SU-DHL-6 (cell line): Measurements from ENCODE around the gene PRAMEF26.
"Not testable (repeated sequence)": the region's sequence is repeated elsewhere in the genome, so short reads cannot be mapped to it uniquely, and the experiment has no call there.

Experiments
- H2AFZ ChIP-seq: fragments of 200-600 bp; sonication (generic); 2 replicates; pipeline ENCODE4 v1.6.1; 2014; ENCODE audit warnings: low read depth, mild to moderate bottlenecking, moderate library complexity, mixed read lengths, antibody characterized with exemption, low read length; ENCODE audit not compliant: severe bottlenecking
- H3F3A ChIP-seq: fragments of 200-600 bp; shearing (Covaris generic); 2 replicates; pipeline ENCODE4 v1.6.0; 2016; ENCODE audit warnings: antibody characterized with exemption, mild to moderate bottlenecking; ENCODE audit not compliant: insufficient read depth
- H3K27ac ChIP-seq: fragments of 200-600 bp; sonication (generic); 2 replicates; pipeline ENCODE4 v1.5.1; 2016; ENCODE audit warnings: low read depth, mild to moderate bottlenecking, low read length, moderate library complexity, mixed read lengths
- H3K27me3 ChIP-seq: fragments of 200-600 bp; sonication (generic), shearing (Covaris generic); 2 replicates; pipeline ENCODE4 v1.6.0; 2014; ENCODE audit warnings: mild to moderate bottlenecking, low read length
- H3K36me3 ChIP-seq: fragments of 200-600 bp; sonication (generic); 2 replicates; pipeline ENCODE4 v1.6.1; 2014; ENCODE audit warnings: mild to moderate bottlenecking, low read length, mixed read lengths
- H3K4me2 ChIP-seq: fragments of 300-600, 200-600 bp; shearing (Covaris generic), sonication (generic); 2 replicates; pipeline ENCODE4 v1.6.0; 2014; ENCODE audit warnings: low read length, low read depth, mild to moderate bottlenecking; ENCODE audit not compliant: poor library complexity, severe bottlenecking
- H3K4me3 ChIP-seq: fragments of 200-600 bp; sonication (generic); 2 replicates; pipeline ENCODE4 v1.5.1; 2014; ENCODE audit warnings: antibody characterized with exemption, low read length, mild to moderate bottlenecking, mixed read lengths; ENCODE audit not compliant: insufficient read depth, poor library complexity, severe bottlenecking
- H3K79me2 ChIP-seq: fragments of 200-600 bp; sonication (generic); 2 replicates; pipeline ENCODE4 v1.6.1; 2014; ENCODE audit warnings: mild to moderate bottlenecking, low read length, moderate library complexity; ENCODE audit not compliant: insufficient read depth
- H3K9ac ChIP-seq: fragments of 200-600 bp; sonication (generic); 2 replicates; pipeline ENCODE4 v1.7.0; 2014; ENCODE audit warnings: mild to moderate bottlenecking, low read length
- H3K9me2 ChIP-seq: fragments of 200-600 bp; sonication (generic); replicated peaks from 2 replicates; pipeline ENCODE4 v1.6.1; 2014; ENCODE audit warnings: low read length; ENCODE audit not compliant: insufficient read depth
- H3K9me3 ChIP-seq: fragments of 200-600 bp; sonication (generic); 2 replicates; pipeline ENCODE4 v1.6.1; 2014; ENCODE audit warnings: low read length, mixed read lengths; ENCODE audit not compliant: insufficient read depth
- H4K20me1 ChIP-seq: fragments of 200-600 bp; sonication (generic); 2 replicates; pipeline ENCODE4 v1.6.1; 2014; ENCODE audit warnings: low read depth, mild to moderate bottlenecking, antibody characterized with exemption, low read length, moderate library complexity, mixed read lengths

The PRAMEF26 gene

GRCh38 chr1:13155909-13156308 is at the start of gene PRAMEF26:
TSS of gene PRAMEF26 (minus strand) at chr1:13156009. CDS start at chr1:13153095, 2,914 bp downstream.
- not testable (repeated sequence) for H3K4me3 ChIP-seq, H3K4me2 ChIP-seq, H3F3A ChIP-seq, H3K9ac ChIP-seq, H2AFZ ChIP-seq, H3K27ac ChIP-seq, H3K79me2 ChIP-seq, H3K36me3 ChIP-seq, H3K27me3 ChIP-seq, H3K9me2 ChIP-seq, H3K9me3 ChIP-seq, H4K20me1 ChIP-seq

- not testable (repeated sequence) for H3K79me2 ChIP-seq, H3K4me3 ChIP-seq, H3K27ac ChIP-seq, H4K20me1 ChIP-seq, H3K9me2 ChIP-seq, H3K27me3 ChIP-seq, H3K4me2 ChIP-seq, H3K9me3 ChIP-seq, H3K36me3 ChIP-seq, H3K9ac ChIP-seq, H3F3A ChIP-seq, H2AFZ ChIP-seq
Observed at GRCh38 chr1:13201309-13201708, 45.5 kb upstream of the PRAMEF26 start, which contains the start of gene PRAMEF13. TSS of gene PRAMEF13 (minus strand) at chr1:13201409. CDS start at chr1:13199589, 1,820 bp downstream.

GRCh38 chr1:13171548-13171947 is 15.7 kb upstream of the PRAMEF26 start, which contains the start of gene PRAMEF9:
TSS of gene PRAMEF9 (plus strand) at chr1:13171848. CDS start at chr1:13175281, 3,433 bp downstream.
- not testable (repeated sequence) for H3K9me3 ChIP-seq, H3F3A ChIP-seq, H3K79me2 ChIP-seq, H3K27ac ChIP-seq, H3K36me3 ChIP-seq, H4K20me1 ChIP-seq, H3K9ac ChIP-seq, H3K9me2 ChIP-seq, H3K4me3 ChIP-seq, H3K27me3 ChIP-seq, H2AFZ ChIP-seq, H3K4me2 ChIP-seq

DNA sequence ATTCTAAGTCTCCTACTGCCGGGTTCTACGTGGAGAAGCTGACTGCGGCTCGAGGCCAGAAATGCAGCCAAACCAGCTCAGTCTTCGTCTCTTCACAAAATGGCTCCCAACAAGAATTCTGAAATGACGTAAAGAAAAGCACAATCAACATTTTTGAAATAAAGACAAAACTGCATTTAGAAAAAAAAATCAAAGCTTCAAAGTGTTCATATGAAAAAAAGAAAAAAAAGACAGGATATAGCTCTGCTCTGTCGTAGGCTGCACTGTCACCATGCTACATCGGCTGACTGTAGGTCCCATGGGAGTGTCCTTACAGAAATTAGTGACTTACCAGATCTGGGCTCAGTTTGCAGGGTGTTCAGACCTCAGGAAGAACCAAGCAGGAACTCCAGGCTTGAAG is 9.7 kb upstream of the PRAMEF26 start, which contains the start of gene HNRNPCL4:
Gene HNRNPCL4 (minus strand): TSS at position 101 of the 400 bp plus-strand sequence. CDS start 164 bp downstream, outside the sequence.
- not testable (repeated sequence) for H3K9me3 ChIP-seq, H4K20me1 ChIP-seq, H3K4me3 ChIP-seq, H2AFZ ChIP-seq, H3K9me2 ChIP-seq, H3K27me3 ChIP-seq, H3K4me2 ChIP-seq, H3K27ac ChIP-seq, H3K79me2 ChIP-seq, H3K9ac ChIP-seq, H3K36me3 ChIP-seq, H3F3A ChIP-seq

DNA sequence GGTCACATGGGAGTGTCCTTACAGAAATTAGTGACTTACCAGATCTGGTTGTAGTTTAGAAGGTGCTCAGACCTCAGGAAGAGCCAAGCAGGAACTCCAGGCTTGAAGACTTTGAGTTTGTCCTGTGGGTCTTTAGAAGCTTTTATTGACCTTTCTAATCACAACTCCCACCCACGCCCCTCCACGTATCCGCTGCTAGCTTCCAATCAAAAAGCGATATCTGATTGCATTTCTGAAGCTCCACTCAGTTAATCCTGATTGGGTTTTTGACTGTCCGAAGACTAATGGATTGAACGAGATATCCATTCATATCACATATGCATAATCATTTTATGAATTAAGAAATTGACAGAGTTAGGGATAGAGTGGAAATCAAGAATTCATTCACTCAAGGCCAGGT is 39.1 kb downstream of the PRAMEF26 start, which contains the start of gene HNRNPCL2:
Gene HNRNPCL2 (minus strand): TSS at position 101 of the 400 bp plus-strand sequence. CDS start 454 bp downstream, outside the sequence.
- not testable (repeated sequence) for H3K27me3 ChIP-seq, H3F3A ChIP-seq, H3K9ac ChIP-seq, H3K79me2 ChIP-seq, H3K9me2 ChIP-seq, H3K36me3 ChIP-seq, H4K20me1 ChIP-seq, H2AFZ ChIP-seq, H3K4me3 ChIP-seq, H3K9me3 ChIP-seq, H3K4me2 ChIP-seq, H3K27ac ChIP-seq
